ENCODE data around the gene GLIPR1L2.
A peak's percentile ranks its signal among the peaks of the same experiment; 100 is the strongest.

Gene GLIPR1L2

GRCh38 chr12:75476071-75476470 is 85.2 kb downstream of the GLIPR1L2 start:
- CTCF ChIA-PET, result interaction anchor here (1.7 to 14.9 kb wide), 2 partner anchors 85 to 143 kb away, joined by 3 to 145 read pairs; partner anchors contain the start of genes CAPS2, GLIPR1L1 and GLIPR1L2
- POLR2A ChIA-PET, result no interaction called here
- no peak overlapping the region for H3K4me3 ChIP-seq (ENCODE audit: low read depth, low read length)
- DNase-seq (ENCODE audit: low read depth, low spot score), result no peak
- TF ChIP-seq CTCF (IDR thresholded peaks at IDR 0.05; ENCODE audit: insufficient read depth, low read length, missing control alignments), result no peak

GRCh38 chr12:75477137-75477536 is 86.2 kb downstream of the GLIPR1L2 start:
- POLR2A ChIA-PET, result no interaction called here
- DNase-seq (ENCODE audit: low read depth, low spot score), result no peak
- H3K4me3 ChIP-seq (ENCODE audit: low read depth, low read length), result no peak overlapping the region
- TF ChIP-seq CTCF (IDR thresholded peaks at IDR 0.05; ENCODE audit: insufficient read depth, low read length, missing control alignments), result no peak
- CTCF ChIA-PET, result interaction anchor here (1.7 to 14.9 kb wide), 2 partner anchors 86 to 144 kb away, joined by 3 to 145 read pairs; partner anchors contain the start of genes CAPS2, GLIPR1L1 and GLIPR1L2

DNA sequence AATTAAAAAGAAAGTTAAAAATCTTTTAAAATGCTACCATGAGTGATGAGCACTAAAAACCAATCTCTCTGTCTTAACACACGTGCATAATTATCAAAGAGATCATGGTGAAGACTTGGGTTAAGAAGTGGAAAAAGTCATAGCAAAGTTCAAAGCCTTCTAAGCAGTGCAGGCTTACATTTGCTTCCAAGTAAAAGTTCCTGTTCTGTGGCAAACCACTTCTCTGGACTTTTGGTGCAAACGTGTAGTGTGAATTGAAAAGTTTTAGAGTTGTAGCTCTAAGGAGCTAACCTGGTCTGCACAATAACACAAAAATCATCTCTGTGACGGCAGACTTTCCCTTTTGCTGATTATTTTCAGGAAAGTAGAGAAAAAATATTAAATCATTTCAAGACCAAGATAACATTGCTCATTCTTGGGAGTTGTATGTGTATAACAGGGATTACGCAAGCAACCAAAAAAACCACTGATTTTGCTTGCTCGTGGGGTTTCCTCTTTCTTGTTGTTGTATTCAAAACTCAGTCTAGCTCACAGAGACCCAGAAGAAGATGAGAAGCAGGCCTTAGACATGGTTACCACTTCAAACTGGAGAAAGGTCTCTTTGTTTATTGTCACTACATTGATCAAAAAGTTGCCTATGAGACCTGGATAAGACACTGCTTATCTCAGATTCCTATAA is 87.4 kb downstream of the GLIPR1L2 start:
- no peak for TF ChIP-seq CTCF (IDR thresholded peaks at IDR 0.05; ENCODE audit: insufficient read depth, low read length, missing control alignments)
- no peak for DNase-seq (ENCODE audit: low read depth, low spot score)
- ChIA-PET CTCF (interaction anchor here (1.0 to 14.9 kb wide), 3 partner anchors 87 to 164 kb away, joined by 3 to 145 read pairs (median 7); partner anchors contain the start of genes CAPS2, GLIPR1L1 and GLIPR1L2), POLR2A (no interaction called here)
- H3K4me3 ChIP-seq (ENCODE audit: low read depth, low read length), result no peak overlapping the region

DNA sequence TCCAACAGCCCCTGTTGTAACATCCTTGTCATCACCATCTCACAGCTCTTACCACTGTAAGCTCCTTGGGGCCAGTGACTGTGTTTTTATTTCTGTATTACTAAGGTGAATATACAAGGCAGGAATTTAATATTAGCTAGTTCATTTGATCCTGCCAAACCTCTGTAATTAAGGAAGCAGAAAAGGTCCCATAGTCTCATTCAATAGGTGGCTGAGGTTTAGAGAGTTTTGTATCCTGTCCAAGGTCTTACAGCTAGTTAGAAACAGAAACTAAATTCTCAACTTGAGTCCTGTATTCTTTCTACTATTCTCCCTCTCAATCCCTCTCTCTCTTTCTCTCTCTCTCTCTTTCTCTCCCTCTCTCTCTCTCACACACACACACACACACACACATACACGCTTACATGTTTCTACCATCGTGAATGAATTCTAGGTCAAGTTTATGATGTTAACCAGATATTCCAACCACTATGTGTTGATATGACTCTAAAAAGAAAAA is 89.1 kb downstream of the GLIPR1L2 start:
- TF ChIP-seq CTCF (IDR thresholded peaks at IDR 0.05; ENCODE audit: insufficient read depth, low read length, missing control alignments), result no peak
- CTCF ChIA-PET, result interaction anchor here (2.4 to 14.9 kb wide), 4 partner anchors 9 to 147 kb away, joined by 8 to 145 read pairs (median 84); partner anchors contain the start of genes CAPS2, GLIPR1L1 and GLIPR1L2
- peak overlapping the region; percentile 28 for H3K4me3 ChIP-seq (ENCODE audit: low read depth, low read length)
- DNase-seq (ENCODE audit: low read depth, low spot score), result peak; percentile 29
- POLR2A ChIA-PET, result interaction anchor here (0.5 to 2.1 kb wide), 7 partner anchors 32 to 551 kb away, joined by 3 to 11 read pairs (median 7); partner anchors contain the start of genes CAPS2, GLIPR1L1, GLIPR1L2 and KRR1

DNA sequence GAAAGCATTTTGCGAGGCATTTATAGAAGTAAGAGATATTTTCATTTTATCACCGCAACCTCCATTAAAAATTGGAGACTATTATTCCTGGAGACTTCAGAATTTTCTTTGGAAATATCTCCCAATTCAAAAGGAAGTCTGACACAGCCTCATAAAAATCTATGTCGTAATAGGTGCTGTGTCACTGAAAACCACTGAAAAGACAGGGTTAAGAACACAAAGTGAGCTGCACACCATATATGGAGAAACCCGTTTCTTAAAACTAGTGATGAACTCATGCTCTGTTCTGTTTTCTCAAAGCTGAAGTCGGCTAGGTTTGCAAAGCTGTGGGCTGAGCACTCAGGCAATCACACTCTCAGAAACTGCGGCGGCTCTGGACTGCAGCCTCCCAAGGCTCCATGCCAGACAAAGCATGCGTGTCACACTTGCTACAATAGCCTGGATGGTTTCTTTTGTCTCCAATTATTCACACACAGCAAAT is 89.6 kb downstream of the GLIPR1L2 start, which contains the start of gene GLIPR1:
GLIPR1 (plus strand) TSS at position 287 of the 481 bp plus-strand sequence; CDS start at position 413, 126 bp downstream.
- DNase-seq (ENCODE audit: low read depth, low spot score), result peak; percentile 98
- POLR2A ChIA-PET, result interaction anchor here (0.8 to 2.1 kb wide), 6 partner anchors 31 to 550 kb away, joined by 3 to 11 read pairs (median 8); partner anchors contain the start of genes CAPS2, GLIPR1L1, GLIPR1L2 and KRR1
- CTCF ChIA-PET, result interaction anchor here (1.0 to 14.9 kb wide), 5 partner anchors 8 to 147 kb away, joined by 3 to 145 read pairs (median 81); partner anchors contain the start of genes CAPS2, GLIPR1L1 and GLIPR1L2
- H3K4me3 ChIP-seq (ENCODE audit: low read depth, low read length), result peak within 1 kb of the TSS; percentile 56
- TF ChIP-seq CTCF (IDR thresholded peaks at IDR 0.05; ENCODE audit: insufficient read depth, low read length, missing control alignments), result no peak

Data from AG04449 (cell line).